Neural cell (in vitro differentiated cells): ENCODE results near the gene PRKG1.

Source experiments
- EP300 ChIP-seq: fragments of 450-650 bp; conservative IDR thresholded peaks from 2 replicates; pipeline ENCODE4 v1.6.1; 2014; ENCODE audit warnings: antibody characterized with exemption, mild to moderate bottlenecking, moderate library complexity; ENCODE audit not compliant: poor library complexity, severe bottlenecking
- EZH2 ChIP-seq: fragments of 200-600, 300-800 bp; shearing (Covaris generic), sonication (generic); IDR thresholded peaks from 2 replicates; pipeline ENCODE4 v1.6.1; 2014; ENCODE audit warnings: antibody characterized with exemption, low read length, borderline replicate concordance, mild to moderate bottlenecking; ENCODE audit not compliant: insufficient read depth, poor library complexity, severe bottlenecking
- POLR2AphosphoS5 ChIP-seq: IDR thresholded peaks from 2 replicates; pipeline ENCODE4 v1.6.1; 2012
- SMC3 ChIP-seq: fragments of 450-650 bp; conservative IDR thresholded peaks from 2 replicates; pipeline ENCODE4 v1.6.1; 2014; ENCODE audit warnings: antibody characterized with exemption, mild to moderate bottlenecking, moderate library complexity; ENCODE audit not compliant: poor library complexity
- TAF1 ChIP-seq: IDR thresholded peaks from 2 replicates; pipeline ENCODE4 v1.6.1; 2012; ENCODE audit warnings: low read depth
- TF ChIP-seq, protein P1 (sequence below): fragments of 450-650 bp; IDR thresholded peaks from 2 replicates; pipeline ENCODE4 v1.5.1; 2014; ENCODE audit warnings: antibody characterized with exemption, mild to moderate bottlenecking, moderate library complexity; ENCODE audit not compliant: poor library complexity, severe bottlenecking
- TF ChIP-seq, protein P2 (sequence below): IDR thresholded peaks from 2 replicates; pipeline ENCODE4 v1.6.1; 2012; ENCODE audit warnings: borderline replicate concordance

DNA sequence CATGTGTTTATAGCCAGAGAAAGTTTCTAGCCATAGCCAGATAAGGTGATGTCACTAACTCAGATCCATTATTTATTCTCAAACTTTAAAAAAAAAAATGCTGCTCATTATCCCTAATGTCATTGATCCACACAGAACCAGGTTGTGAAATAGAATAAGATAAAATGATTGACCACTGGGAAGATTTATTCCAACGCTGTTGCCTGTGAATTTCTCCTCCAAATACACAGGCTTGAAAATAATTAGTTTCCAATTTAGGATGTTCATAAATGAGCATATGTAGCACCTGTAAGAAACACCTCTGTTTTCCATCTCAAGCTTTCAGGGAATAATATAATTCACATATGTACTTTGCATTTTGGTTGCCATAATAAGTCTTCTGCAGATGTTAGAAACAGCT lies 956.7 kb downstream of the PRKG1 start:
- TF ChIP-seq, protein P1, sequence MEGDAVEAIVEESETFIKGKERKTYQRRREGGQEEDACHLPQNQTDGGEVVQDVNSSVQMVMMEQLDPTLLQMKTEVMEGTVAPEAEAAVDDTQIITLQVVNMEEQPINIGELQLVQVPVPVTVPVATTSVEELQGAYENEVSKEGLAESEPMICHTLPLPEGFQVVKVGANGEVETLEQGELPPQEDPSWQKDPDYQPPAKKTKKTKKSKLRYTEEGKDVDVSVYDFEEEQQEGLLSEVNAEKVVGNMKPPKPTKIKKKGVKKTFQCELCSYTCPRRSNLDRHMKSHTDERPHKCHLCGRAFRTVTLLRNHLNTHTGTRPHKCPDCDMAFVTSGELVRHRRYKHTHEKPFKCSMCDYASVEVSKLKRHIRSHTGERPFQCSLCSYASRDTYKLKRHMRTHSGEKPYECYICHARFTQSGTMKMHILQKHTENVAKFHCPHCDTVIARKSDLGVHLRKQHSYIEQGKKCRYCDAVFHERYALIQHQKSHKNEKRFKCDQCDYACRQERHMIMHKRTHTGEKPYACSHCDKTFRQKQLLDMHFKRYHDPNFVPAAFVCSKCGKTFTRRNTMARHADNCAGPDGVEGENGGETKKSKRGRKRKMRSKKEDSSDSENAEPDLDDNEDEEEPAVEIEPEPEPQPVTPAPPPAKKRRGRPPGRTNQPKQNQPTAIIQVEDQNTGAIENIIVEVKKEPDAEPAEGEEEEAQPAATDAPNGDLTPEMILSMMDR = no peak
- TF ChIP-seq POLR2AphosphoS5 = no peak
- no peak for TF ChIP-seq EP300
- TF ChIP-seq, protein P2, sequence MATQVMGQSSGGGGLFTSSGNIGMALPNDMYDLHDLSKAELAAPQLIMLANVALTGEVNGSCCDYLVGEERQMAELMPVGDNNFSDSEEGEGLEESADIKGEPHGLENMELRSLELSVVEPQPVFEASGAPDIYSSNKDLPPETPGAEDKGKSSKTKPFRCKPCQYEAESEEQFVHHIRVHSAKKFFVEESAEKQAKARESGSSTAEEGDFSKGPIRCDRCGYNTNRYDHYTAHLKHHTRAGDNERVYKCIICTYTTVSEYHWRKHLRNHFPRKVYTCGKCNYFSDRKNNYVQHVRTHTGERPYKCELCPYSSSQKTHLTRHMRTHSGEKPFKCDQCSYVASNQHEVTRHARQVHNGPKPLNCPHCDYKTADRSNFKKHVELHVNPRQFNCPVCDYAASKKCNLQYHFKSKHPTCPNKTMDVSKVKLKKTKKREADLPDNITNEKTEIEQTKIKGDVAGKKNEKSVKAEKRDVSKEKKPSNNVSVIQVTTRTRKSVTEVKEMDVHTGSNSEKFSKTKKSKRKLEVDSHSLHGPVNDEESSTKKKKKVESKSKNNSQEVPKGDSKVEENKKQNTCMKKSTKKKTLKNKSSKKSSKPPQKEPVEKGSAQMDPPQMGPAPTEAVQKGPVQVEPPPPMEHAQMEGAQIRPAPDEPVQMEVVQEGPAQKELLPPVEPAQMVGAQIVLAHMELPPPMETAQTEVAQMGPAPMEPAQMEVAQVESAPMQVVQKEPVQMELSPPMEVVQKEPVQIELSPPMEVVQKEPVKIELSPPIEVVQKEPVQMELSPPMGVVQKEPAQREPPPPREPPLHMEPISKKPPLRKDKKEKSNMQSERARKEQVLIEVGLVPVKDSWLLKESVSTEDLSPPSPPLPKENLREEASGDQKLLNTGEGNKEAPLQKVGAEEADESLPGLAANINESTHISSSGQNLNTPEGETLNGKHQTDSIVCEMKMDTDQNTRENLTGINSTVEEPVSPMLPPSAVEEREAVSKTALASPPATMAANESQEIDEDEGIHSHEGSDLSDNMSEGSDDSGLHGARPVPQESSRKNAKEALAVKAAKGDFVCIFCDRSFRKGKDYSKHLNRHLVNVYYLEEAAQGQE = no peak
- no peak for TF ChIP-seq TAF1
- no peak for TF ChIP-seq EZH2
- TF ChIP-seq SMC3 = no peak
